K562 (cell line): ENCODE data around the gene IGF2R. TPM values are rescaled to one million over a fixed set of nuclear protein-coding genes. Genes with fewer than 3 reads are reported as not detected.
A peak's percentile ranks its signal among the peaks of the same experiment; 100 is the strongest.

Experiments
- BACH1 ChIP-seq: fragments of 200-800 bp; sonication (Bioruptor generic); IDR thresholded peaks from 2 replicates; pipeline ENCODE4 v1.6.1; 2016; ENCODE audit warnings: missing genetic modification characterization, missing compliant biosample characterization
- C11orf30 ChIP-seq: fragments of 450-650 bp; IDR thresholded peaks from 2 replicates; pipeline ENCODE4 v1.6.1; 2016; ENCODE audit warnings: low read depth, mild to moderate bottlenecking
- ELF1 ChIP-seq: fragments of 200-800 bp; sonication (Bioruptor generic); IDR thresholded peaks from 2 replicates; pipeline ENCODE4 v1.6.1; 2016; ENCODE audit warnings: missing genetic modification characterization, missing compliant biosample characterization
- FOS ChIP-seq: IDR thresholded peaks from 3 replicates; pipeline ENCODE4 v1.6.1; 2011; ENCODE audit not compliant: insufficient read length; ENCODE audit errors: extremely low read depth
- GABPA ChIP-seq: fragments of 200-800 bp; sonication (Bioruptor generic); conservative IDR thresholded peaks from 2 replicates; pipeline ENCODE4 v1.6.1; 2016; ENCODE audit warnings: low read depth, missing genetic modification characterization, missing compliant biosample characterization
- HDAC8 ChIP-seq: fragments of 450-650 bp; IDR thresholded peaks from 2 replicates; pipeline ENCODE4 v1.6.1; 2016; ENCODE audit warnings: mild to moderate bottlenecking, missing genetic modification characterization, moderate library complexity, missing compliant biosample characterization
- NBN ChIP-seq: fragments of 450-650 bp; IDR thresholded peaks from 2 replicates; pipeline ENCODE4 v1.6.1; 2016; ENCODE audit warnings: low read depth, mild to moderate bottlenecking
- NCOA1 ChIP-seq: fragments of 450-650 bp; IDR thresholded peaks from 2 replicates; pipeline ENCODE4 v1.6.1; 2016; ENCODE audit warnings: low read depth
- PHB2 ChIP-seq: fragments of 450-650 bp; IDR thresholded peaks from 2 replicates; pipeline ENCODE4 v1.6.1; 2017; ENCODE audit warnings: low read depth
- POLR2B ChIP-seq: fragments of 450-650 bp; IDR thresholded peaks from 2 replicates; pipeline ENCODE4 v1.6.1; 2018; ENCODE audit warnings: low read depth; ENCODE audit not compliant: partially characterized antibody
- RFX5 ChIP-seq: IDR thresholded peaks from 2 replicates; pipeline ENCODE4 v1.6.1; 2011; ENCODE audit warnings: low read depth, mild to moderate bottlenecking, improper control_type of control experiment, low read length
- SRSF3 ChIP-seq: fragments of 200-400 bp; formaldehyde crosslinking; IDR thresholded peaks from 2 replicates; pipeline ENCODE4 v1.6.1; 2016; ENCODE audit warnings: mild to moderate bottlenecking, low read length, moderate library complexity; ENCODE audit not compliant: insufficient read depth
- ZNF197 ChIP-seq: fragments of 200-800 bp; sonication (Bioruptor generic); IDR thresholded peaks from 2 replicates; pipeline ENCODE4 v1.6.1; 2016; ENCODE audit warnings: low read depth, missing genetic modification characterization, missing compliant biosample characterization
- ZNF274 ChIP-seq: IDR thresholded peaks from 2 replicates; pipeline ENCODE4 v1.6.1; 2011; ENCODE audit warnings: low read depth, mild to moderate bottlenecking, low read length, moderate library complexity, borderline replicate concordance
- ZNF507 ChIP-seq: conservative IDR thresholded peaks from 2 replicates; pipeline ENCODE4 v1.6.1; 2017; ENCODE audit warnings: missing genetic modification characterization, missing compliant biosample characterization
- ZNF639 ChIP-seq, 2 experiments: fragments of 200-800 bp in 1 of 2; sonication (Bioruptor generic) in 1 of 2; sonication (generic) in 1 of 2; formaldehyde crosslinking in 1 of 2; IDR thresholded peaks in 1 of 2; conservative IDR thresholded peaks in 1 of 2; 2 replicates each; pipeline versions ENCODE4 v1.5.0 to v1.6.1; 2016 to 2020; ENCODE audit warnings: missing compliant biosample characterization in 1 of 2, missing genetic modification characterization in 1 of 2, missing genetic modification reagents in 1 of 2
- polyA plus RNA-seq, 8 experiments: library from polyadenylated mRNA; depleted of rRNA in 4 of 8; stranded (reverse) in 5 of 8; unstranded in 3 of 8; fragments of >200 nt; fragmentation: Nextera tagmentation in 2 of 8; fragmentation: Illumina TruSeq in 1 of 8; extraction: Ambion mirVana in 2 of 8; extraction: Trizol in 1 of 8; gene quantifications; 2 replicates each; pipeline versions ENCODE4 v1.2.1 to v1.2.3, GENCODE V29; 2011 to 2014; ENCODE audit warnings: inconsistent platforms in 1 of 8, missing spikeins in 1 of 8
- total RNA-seq, 7 experiments: library from RNA; depleted of rRNA in 6 of 7; stranded (reverse); fragments of >200 nt in 6 of 7; fragmentation: Illumina TruSeq in 2 of 7; extraction: Trizol in 2 of 7; gene quantifications; 2 replicates each; pipeline versions ENCODE4 v1.2.1 to v1.2.3, GENCODE V29; 2011 to 2021; ENCODE audit warnings: low replicate concordance in 1 of 7
- TF ChIP-seq, protein P1 (sequence below), 2 experiments: fragments of 450-650 bp in 1 of 2; sonication (generic) in 1 of 2; formaldehyde crosslinking in 1 of 2; IDR thresholded peaks; 2 replicates each; pipeline versions ENCODE4 v1.7.1 to v1.9.0; 2016 to 2022; ENCODE audit warnings: inconsistent platforms in 1 of 2, mild to moderate bottlenecking in 1 of 2, missing genetic modification reagents in 1 of 2

The IGF2R gene
- total and polyA plus RNA-seq, 9 of the 15 experiments (the other 6 are each of a cell fraction or from before 2014, with no cell fraction given) = 3.5 to 92.3 (median 34.5) TPM

- TF ChIP-seq ELF1 (tag) (no peak), C11orf30 (no peak), BACH1 (peak; percentile 60; the same call in 1 of the 2 replicates), HDAC8 (tag) (no peak), ZNF639 (CRISPR knock-in tag; conservative IDR thresholded peaks at IDR 0.05 in 1 of 2, IDR thresholded peaks at IDR 0.05 in 1 of 2) (peak in 1 of 2 experiments; percentile 95; a peak in 2 of 4 replicates), SRSF3 (no peak), NBN (peak; percentile 99), FOS (no peak), NCOA1 (peak; percentile 95), PHB2 (peak; percentile 99), ZNF274 (peak; percentile 75; the same call in 1 of the 2 replicates), ZNF197 (CRISPR knock-in tag) (peak; percentile 88; the same call in 1 of the 2 replicates), POLR2B (no peak), GABPA (peak; percentile 41), RFX5 (no peak), ZNF507 (tag) (no peak)
- TF ChIP-seq, protein P1, sequence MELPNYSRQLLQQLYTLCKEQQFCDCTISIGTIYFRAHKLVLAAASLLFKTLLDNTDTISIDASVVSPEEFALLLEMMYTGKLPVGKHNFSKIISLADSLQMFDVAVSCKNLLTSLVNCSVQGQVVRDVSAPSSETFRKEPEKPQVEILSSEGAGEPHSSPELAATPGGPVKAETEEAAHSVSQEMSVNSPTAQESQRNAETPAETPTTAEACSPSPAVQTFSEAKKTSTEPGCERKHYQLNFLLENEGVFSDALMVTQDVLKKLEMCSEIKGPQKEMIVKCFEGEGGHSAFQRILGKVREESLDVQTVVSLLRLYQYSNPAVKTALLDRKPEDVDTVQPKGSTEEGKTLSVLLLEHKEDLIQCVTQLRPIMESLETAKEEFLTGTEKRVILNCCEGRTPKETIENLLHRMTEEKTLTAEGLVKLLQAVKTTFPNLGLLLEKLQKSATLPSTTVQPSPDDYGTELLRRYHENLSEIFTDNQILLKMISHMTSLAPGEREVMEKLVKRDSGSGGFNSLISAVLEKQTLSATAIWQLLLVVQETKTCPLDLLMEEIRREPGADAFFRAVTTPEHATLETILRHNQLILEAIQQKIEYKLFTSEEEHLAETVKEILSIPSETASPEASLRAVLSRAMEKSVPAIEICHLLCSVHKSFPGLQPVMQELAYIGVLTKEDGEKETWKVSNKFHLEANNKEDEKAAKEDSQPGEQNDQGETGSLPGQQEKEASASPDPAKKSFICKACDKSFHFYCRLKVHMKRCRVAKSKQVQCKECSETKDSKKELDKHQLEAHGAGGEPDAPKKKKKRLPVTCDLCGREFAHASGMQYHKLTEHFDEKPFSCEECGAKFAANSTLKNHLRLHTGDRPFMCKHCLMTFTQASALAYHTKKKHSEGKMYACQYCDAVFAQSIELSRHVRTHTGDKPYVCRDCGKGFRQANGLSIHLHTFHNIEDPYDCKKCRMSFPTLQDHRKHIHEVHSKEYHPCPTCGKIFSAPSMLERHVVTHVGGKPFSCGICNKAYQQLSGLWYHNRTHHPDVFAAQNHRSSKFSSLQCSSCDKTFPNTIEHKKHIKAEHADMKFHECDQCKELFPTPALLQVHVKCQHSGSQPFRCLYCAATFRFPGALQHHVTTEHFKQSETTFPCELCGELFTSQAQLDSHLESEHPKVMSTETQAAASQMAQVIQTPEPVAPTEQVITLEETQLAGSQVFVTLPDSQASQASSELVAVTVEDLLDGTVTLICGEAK (IDR thresholded peaks at IDR 0.05) = peak; percentile 41
- TF ChIP-seq, protein P1 (CRISPR knock-in tag; IDR thresholded peaks at IDR 0.05) = no peak
Observed at GRCh38 chr6:160101277-160102205, 132.7 kb downstream of the IGF2R start (continued).
